ENCODE results near the gene KANSL1.

DNA sequence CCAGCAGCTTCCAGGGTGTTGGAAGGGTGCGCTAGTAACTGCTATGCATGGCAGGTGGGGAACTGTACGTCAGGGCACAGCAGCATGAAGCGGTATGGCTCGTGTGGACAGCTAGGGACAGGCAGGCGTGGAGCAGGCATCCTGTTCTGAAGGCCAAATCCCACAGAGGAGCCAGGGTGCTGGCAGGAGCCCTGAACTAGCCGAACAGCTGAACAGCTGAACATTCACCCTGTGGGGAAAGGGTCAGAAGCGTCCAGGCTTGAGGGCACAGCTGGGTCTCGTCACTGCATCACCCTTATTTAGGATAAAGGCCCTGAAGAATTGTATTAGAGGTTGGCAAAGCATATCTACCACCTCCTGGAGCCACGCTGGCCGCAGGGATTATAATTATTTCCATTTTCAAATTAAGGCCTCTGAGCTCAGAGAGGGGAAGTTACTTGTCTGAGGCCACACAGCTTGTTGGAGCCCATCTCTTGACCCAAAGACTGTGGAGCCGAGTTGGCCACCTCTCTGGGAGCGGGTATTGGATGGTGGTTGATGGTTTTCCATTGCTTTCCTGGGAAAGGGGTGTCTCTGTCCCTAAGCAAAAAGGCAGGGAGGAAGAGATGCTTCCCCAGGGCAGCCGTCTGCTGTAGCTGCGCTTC, 197.5 kb downstream of the KANSL1 start:
- TF ChIP-seq POLR2AphosphoS5 (IDR thresholded peaks at IDR 0.05) (no peak), CTCF (IDR thresholded peaks at IDR 0.05) (no peak), POLR2A (IDR thresholded peaks at IDR 0.05) (no peak)
